Smooth muscle cell (in vitro differentiated cells): Measurements from ENCODE around the gene EIF4EBP2. TPM values are rescaled to one million over a fixed set of nuclear protein-coding genes. Genes with fewer than 3 reads are reported as not detected.

Experiments used
- DNase-seq: peaks from one replicate; lab custom pipeline; 2025; ENCODE audit not compliant: unreplicated experiment; lab: John Stamatoyannopoulos, UW
- H2AFZ ChIP-seq: fragments of 200-600 bp; sonication (generic); 2 replicates; pipeline ENCODE4 v1.6.0; 2016; ENCODE audit warnings: antibody characterized with exemption, low read depth, mild to moderate bottlenecking
- H3F3A ChIP-seq: fragments of 200-600 bp; sonication (generic); 2 replicates; pipeline ENCODE4 v1.6.0; 2017; ENCODE audit warnings: antibody characterized with exemption, low read depth
- H3K27ac ChIP-seq: fragments of 200-600 bp; sonication (generic); 2 replicates; pipeline ENCODE4 v1.5.1; 2016; ENCODE audit warnings: low read depth, mild to moderate bottlenecking
- H3K27me3 ChIP-seq: fragments of 200-600 bp; sonication (generic); 2 replicates; pipeline ENCODE4 v1.6.1; 2016; ENCODE audit warnings: low read depth, mild to moderate bottlenecking
- H3K36me3 ChIP-seq: fragments of 200-600 bp; sonication (generic); 2 replicates; pipeline ENCODE4 v1.5.1; 2016; ENCODE audit warnings: low read depth
- H3K4me1 ChIP-seq: fragments of 200-600 bp; sonication (generic); 2 replicates; pipeline ENCODE4 v1.5.1; 2016; ENCODE audit warnings: low read depth
- H3K4me2 ChIP-seq: fragments of 200-600 bp; sonication (generic); 2 replicates; pipeline ENCODE4 v1.6.0; 2016; ENCODE audit warnings: mild to moderate bottlenecking
- H3K4me3 ChIP-seq: fragments of 200-600 bp; sonication (generic); 2 replicates; pipeline ENCODE4 v1.5.1; 2016; ENCODE audit warnings: mild to moderate bottlenecking
- H3K79me2 ChIP-seq: fragments of 200-600 bp; sonication (generic); 2 replicates; pipeline ENCODE4 v1.6.0; 2016; ENCODE audit warnings: low read depth, mild to moderate bottlenecking
- H3K9ac ChIP-seq: fragments of 200-600 bp; sonication (generic); 2 replicates; pipeline ENCODE4 v1.6.0; 2016; ENCODE audit warnings: low read depth
- H3K9me3 ChIP-seq: fragments of 200-600 bp; sonication (generic); replicated peaks from 2 replicates; pipeline ENCODE4 v1.5.1; 2016; ENCODE audit warnings: low read depth
- H4K20me1 ChIP-seq: fragments of 200-600 bp; sonication (generic); 2 replicates; pipeline ENCODE4 v1.6.0; 2016; ENCODE audit warnings: low read depth
- CTCF ChIP-seq: fragments of 200-600 bp; sonication (generic); IDR thresholded peaks from 2 replicates; pipeline ENCODE4 v1.5.1; 2017; ENCODE audit warnings: borderline replicate concordance, mild to moderate bottlenecking, antibody characterized with exemption; ENCODE audit not compliant: insufficient read depth, poor library complexity, severe bottlenecking
- WGBS: methylation state at CpG from one replicate; pipeline ENCODE4 v1.1.7; 2016; ENCODE audit warnings: low lambda C conversion rate; 5-methylcytosine and 5-hydroxymethylcytosine counted together
- polyA plus RNA-seq: library from polyadenylated mRNA; unstranded; fragments of >200 nt; fragmentation: Nextera tagmentation; extraction: Ambion mirVana; gene quantifications from 2 replicates; pipeline ENCODE4 v1.2.1, GENCODE V29; 2016
- total RNA-seq: library from RNA; depleted of rRNA; stranded (reverse); fragments of >200 nt; gene quantifications from 2 replicates; pipeline ENCODE4 v1.2.3, GENCODE V29; 2014

The EIF4EBP2 gene
- total and polyA plus RNA-seq, 2 experiments from 2014 or later, result 35.9 to 43.9 TPM

- Histone ChIP-seq H3K4me1 (no peaks in the 10 kb centered on the region), H3K79me2 (no peaks in the 10 kb centered on the region), H3F3A (no peaks in the 10 kb centered on the region), H3K27me3 (peaks cover 1% of the 10 kb centered on the region), H3K4me3 (no peak overlapping the region), H4K20me1 (no peaks in the 10 kb centered on the region), H3K36me3 (no peaks in the 10 kb centered on the region), H2AFZ (no peak overlapping the region), H3K27ac (no peak overlapping the region), H3K9me3 (no peaks in the 10 kb centered on the region), H3K4me2 (no peak overlapping the region), H3K9ac (no peak overlapping the region)
- no peak for TF ChIP-seq CTCF
- no peak for DNase-seq
- 93% methylated on average over 2 of the region's 2 CpGs for WGBS
These were observed 44.3 kb downstream of the EIF4EBP2 start for GRCh38 chr10:70448236-70448635.

- peaks cover 7% of the 10 kb centered on the region for H3K27me3 ChIP-seq
- no peaks in the 10 kb centered on the region for H3K36me3 ChIP-seq
- H3K9ac ChIP-seq, result no peak overlapping the region
- H3K79me2 ChIP-seq, result no peaks in the 10 kb centered on the region
- no peak overlapping the region for H3K4me3 ChIP-seq
- peaks cover 8% of the 10 kb centered on the region for H3K4me1 ChIP-seq
- H2AFZ ChIP-seq, result no peak overlapping the region
- no peak overlapping the region for H3K27ac ChIP-seq
- H3K4me2 ChIP-seq, result no peak overlapping the region
- WGBS, result 35% methylated on average over 6 of the region's 6 CpGs
- no peak for DNase-seq
- H3K9me3 ChIP-seq, result no peaks in the 10 kb centered on the region
- no peak for TF ChIP-seq CTCF
- H4K20me1 ChIP-seq, result no peaks in the 10 kb centered on the region
- no peaks in the 10 kb centered on the region for H3F3A ChIP-seq
These were observed 51.3 kb downstream of the EIF4EBP2 start for GRCh38 chr10:70455213-70455630.

GRCh38 chr10:70456164-70456563 lies 52.2 kb downstream of the EIF4EBP2 start:
- no peak overlapping the region for H3K4me3 ChIP-seq
- no peaks in the 10 kb centered on the region for H3F3A ChIP-seq
- H4K20me1 ChIP-seq, result no peaks in the 10 kb centered on the region
- no peak overlapping the region for H3K4me2 ChIP-seq
- H2AFZ ChIP-seq, result no peak overlapping the region
- no peak for DNase-seq
- H3K9me3 ChIP-seq, result no peaks in the 10 kb centered on the region
- H3K4me1 ChIP-seq, result peaks cover 8% of the 10 kb centered on the region
- H3K27ac ChIP-seq, result no peak overlapping the region
- 45% methylated on average over 8 of the region's 8 CpGs for WGBS
- peaks cover 7% of the 10 kb centered on the region for H3K27me3 ChIP-seq
- no peaks in the 10 kb centered on the region for H3K79me2 ChIP-seq
- H3K9ac ChIP-seq, result no peak overlapping the region
- TF ChIP-seq CTCF, result no peak
- no peaks in the 10 kb centered on the region for H3K36me3 ChIP-seq

GRCh38 chr10:70457759-70458305 lies 53.9 kb downstream of the EIF4EBP2 start:
- no peaks in the 10 kb centered on the region for H4K20me1 ChIP-seq
- peak overlapping the region; percentile 44 for H3K4me3 ChIP-seq
- H3K79me2 ChIP-seq, result no peaks in the 10 kb centered on the region
- H3K9ac ChIP-seq, result no peak overlapping the region
- H3F3A ChIP-seq, result no peaks in the 10 kb centered on the region
- H3K36me3 ChIP-seq, result no peaks in the 10 kb centered on the region
- no peak for TF ChIP-seq CTCF
- H2AFZ ChIP-seq, result no peak overlapping the region
- peaks cover 7% of the 10 kb centered on the region for H3K27me3 ChIP-seq
- no peak for DNase-seq
- H3K9me3 ChIP-seq, result no peaks in the 10 kb centered on the region
- no peak overlapping the region for H3K27ac ChIP-seq
- WGBS, result 47% methylated on average over 17 of the region's 17 CpGs
- H3K4me1 ChIP-seq, result peaks cover 8% of the 10 kb centered on the region
- peak overlapping the region; percentile 87 for H3K4me2 ChIP-seq
